A673 (cell line): ENCODE results near the gene COX6A2. TPM values are rescaled to one million over a fixed set of nuclear protein-coding genes. Genes with fewer than 3 reads are reported as not detected.

Experiments
- BruUV-seq: library from RNA; stranded (reverse); fragments of 400-500 nt; replicated peaks from 2 replicates; lab custom pipeline; 2021; lab: Mats Ljungman, UMichigan
- CTCF ChIA-PET: fragments of 300-600 bp; sonication (Branson Sonifier 250); formaldehyde crosslinking; loops from one replicate; lab custom pipeline; 2022; ENCODE audit warnings: antibody characterized with exemption; lab: Charles Lee
- POLR2A ChIA-PET: fragments of 300-600 bp; sonication (Branson Sonifier 250); formaldehyde crosslinking; loops from one replicate; lab custom pipeline; 2022; ENCODE audit warnings: antibody characterized with exemption; ENCODE audit not compliant: low non-redundant PET; lab: Charles Lee
- DNase-seq: peaks from one replicate; pipeline ENCODE4 v3.0.0-alpha.2; 2015; ENCODE audit warnings: low spot score
- H3K27ac ChIP-seq: fragments of 200-600 bp; sonication (generic); 2 replicates; pipeline ENCODE4 v1.5.1; 2016; ENCODE audit warnings: mixed run types, low read depth, mild to moderate bottlenecking, mixed read lengths, antibody characterized with exemption, low read length; ENCODE audit not compliant: poor library complexity, severe bottlenecking
- H3K27me3 ChIP-seq: fragments of 200-600 bp; sonication (generic); replicated peaks from 2 replicates; pipeline ENCODE4 v1.6.1; 2017; ENCODE audit warnings: mixed run types, low read depth, mild to moderate bottlenecking, mixed read lengths, antibody characterized with exemption, low read length; ENCODE audit not compliant: insufficient read depth, poor library complexity
- H3K36me3 ChIP-seq: fragments of 200-600 bp; sonication (generic); 2 replicates; pipeline ENCODE4 v1.6.1; 2016; ENCODE audit warnings: mixed run types, mild to moderate bottlenecking, mixed read lengths, antibody characterized with exemption, low read length; ENCODE audit not compliant: insufficient read depth, poor library complexity, severe bottlenecking
- H3K4me1 ChIP-seq: fragments of 200-600 bp; sonication (generic); 2 replicates; pipeline ENCODE4 v1.6.1; 2017; ENCODE audit warnings: mixed run types, mild to moderate bottlenecking, mixed read lengths, antibody characterized with exemption, low read length; ENCODE audit not compliant: insufficient read depth, poor library complexity, severe bottlenecking
- H3K4me3 ChIP-seq: fragments of 200-600 bp; sonication (generic); 2 replicates; pipeline ENCODE4 v1.5.1; 2016; ENCODE audit warnings: low read depth, mixed run types, mild to moderate bottlenecking, mixed read lengths, low read length; ENCODE audit not compliant: poor library complexity, severe bottlenecking
- H3K9me3 ChIP-seq: fragments of 200-600 bp; sonication (generic); 2 replicates; pipeline ENCODE4 v1.6.1; 2016; ENCODE audit warnings: mixed run types, low read depth, mild to moderate bottlenecking, mixed read lengths, antibody characterized with exemption, low read length; ENCODE audit not compliant: poor library complexity, severe bottlenecking
- CTCF ChIP-seq: fragments of 300-800, 200-600 bp; sonication (generic); conservative IDR thresholded peaks from 2 replicates; pipeline ENCODE4 v1.5.1; 2017; ENCODE audit warnings: low read depth, mild to moderate bottlenecking, antibody characterized with exemption, low read length, moderate library complexity, mixed read lengths
- EZH2 ChIP-seq: fragments of 200-600 bp; sonication (generic); IDR thresholded peaks from 2 replicates; pipeline ENCODE4 v1.6.1; 2017; ENCODE audit warnings: borderline replicate concordance, low read depth, mild to moderate bottlenecking, mixed read lengths, antibody characterized with exemption, low read length; ENCODE audit not compliant: poor library complexity, severe bottlenecking
- intact Hi-C: fragments of 100-400 bp; cut with micrococcal nuclease; formaldehyde crosslinking; loops from one replicate; pipeline ENCODE4 v1.10.0; 2022; ENCODE audit not compliant: unreplicated experiment
- total RNA-seq: library from RNA; stranded (reverse); gene quantifications from 2 replicates; pipeline ENCODE4 v1.2.3, GENCODE V29; 2021

COX6A2 gene
- total RNA-seq, 1 experiment from 2014 or later = not detected

DNA sequence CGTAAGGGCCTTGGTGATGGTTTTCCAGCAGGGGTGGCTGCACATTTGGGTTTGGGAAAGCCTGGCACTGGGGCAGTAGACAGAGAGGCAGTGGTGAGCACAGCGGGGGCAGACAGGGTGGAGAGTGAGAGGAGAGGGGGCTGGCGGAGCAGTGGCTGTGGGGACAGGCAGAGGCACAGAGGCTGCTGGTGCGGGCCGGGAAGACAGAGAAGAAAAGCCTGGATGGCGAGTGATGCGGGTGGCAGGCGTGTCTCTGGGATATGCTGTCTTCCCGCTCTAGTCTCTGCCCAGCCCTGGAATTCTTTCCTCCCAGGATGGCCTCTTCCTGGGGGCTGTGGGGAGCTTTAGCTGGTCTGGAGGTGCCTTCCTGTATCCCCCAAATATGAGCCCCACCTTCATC lies 18.1 kb downstream of the COX6A2 start:
- H3K4me1 ChIP-seq = no peaks in the 10 kb centered on the region
- H3K27me3 ChIP-seq = no peaks in the 10 kb centered on the region
- no peak overlapping the region for H3K4me3 ChIP-seq
- POLR2A ChIA-PET = no interaction called here
- H3K36me3 ChIP-seq = no peaks in the 10 kb centered on the region
- no TSS peak for BruUV-seq
- no peak overlapping the region for H3K27ac ChIP-seq
- no peaks in the 10 kb centered on the region for H3K9me3 ChIP-seq
- CTCF ChIA-PET = no interaction called here
- no peak for TF ChIP-seq CTCF
- no peak for TF ChIP-seq EZH2
- intact Hi-C loops = no loop called here
- DNase-seq = no peak

DNA sequence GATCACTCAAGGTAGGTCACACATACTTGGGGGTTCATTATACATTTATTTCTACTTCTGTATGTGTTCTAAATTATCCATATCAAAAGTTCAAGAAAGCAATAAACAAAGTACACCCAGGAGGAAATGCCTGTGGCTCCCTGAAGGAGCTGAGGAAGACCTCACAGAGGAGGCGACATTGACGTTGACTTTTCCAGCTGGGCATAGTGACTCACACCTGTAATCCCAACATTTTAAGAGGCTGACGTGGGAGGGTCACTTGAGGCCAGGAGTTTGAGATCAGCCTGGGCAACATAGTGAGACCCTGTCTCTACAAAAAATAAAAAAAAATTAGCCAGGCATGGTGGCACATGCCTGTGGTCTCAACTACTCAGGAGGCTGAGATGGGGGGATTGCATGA lies 18.7 kb downstream of the COX6A2 start:
- H3K27me3 ChIP-seq = no peaks in the 10 kb centered on the region
- no peaks in the 10 kb centered on the region for H3K36me3 ChIP-seq
- no TSS peak for BruUV-seq
- TF ChIP-seq EZH2 (no peak), CTCF (no peak)
- POLR2A ChIA-PET = no interaction called here
- H3K9me3 ChIP-seq = no peaks in the 10 kb centered on the region
- H3K27ac ChIP-seq = no peak overlapping the region
- CTCF ChIA-PET = no interaction called here
- DNase-seq = no peak
- intact Hi-C loops = no loop called here
- H3K4me3 ChIP-seq = no peak overlapping the region
- H3K4me1 ChIP-seq = no peaks in the 10 kb centered on the region

DNA sequence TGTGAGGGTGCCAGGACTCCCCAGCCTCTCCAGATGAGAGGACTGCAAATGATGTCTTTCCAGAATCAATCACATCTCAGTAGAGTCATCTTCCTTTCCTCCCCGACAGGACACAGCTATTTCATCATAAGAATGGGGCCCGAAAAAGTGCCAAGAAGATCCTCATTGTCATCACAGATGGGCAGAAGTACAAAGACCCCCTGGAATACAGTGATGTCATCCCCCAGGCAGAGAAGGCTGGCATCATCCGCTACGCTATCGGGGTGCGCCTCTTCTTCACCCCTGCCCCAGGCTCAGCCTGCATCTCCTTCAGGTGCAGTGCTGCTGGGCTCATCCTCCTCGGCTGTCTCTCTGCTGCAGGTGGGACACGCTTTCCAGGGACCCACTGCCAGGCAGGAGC lies 20.8 kb downstream of the COX6A2 start:
- H3K4me1 ChIP-seq = no peaks in the 10 kb centered on the region
- no peak for DNase-seq
- intact Hi-C loops = no loop called here
- no peak for TF ChIP-seq CTCF
- no peak for TF ChIP-seq EZH2
- no TSS peak for BruUV-seq
- H3K27me3 ChIP-seq = no peaks in the 10 kb centered on the region
- H3K9me3 ChIP-seq = no peaks in the 10 kb centered on the region
- POLR2A ChIA-PET = no interaction called here
- no peaks in the 10 kb centered on the region for H3K36me3 ChIP-seq
- H3K4me3 ChIP-seq = no peak overlapping the region
- no peak overlapping the region for H3K27ac ChIP-seq
- CTCF ChIA-PET = no interaction called here
